GM12878 (cell line): Measurements from ENCODE around the gene MPC1L.
"Not testable (repeated sequence)": the region's sequence is repeated elsewhere in the genome, so short reads cannot be mapped to it uniquely, and the experiment has no call there.

Experiments
- EED ChIP-seq: sonication (generic); IDR thresholded peaks from 2 replicates; pipeline ENCODE4 v1.6.1; 2016; ENCODE audit warnings: antibody characterized with exemption, low read depth
- FOXM1 ChIP-seq: IDR thresholded peaks from 2 replicates; pipeline ENCODE4 v1.6.1; 2012; ENCODE audit warnings: low read depth, mild to moderate bottlenecking, inconsistent platforms, low read length, moderate library complexity
- GABPA ChIP-seq: IDR thresholded peaks from 2 replicates; pipeline ENCODE4 v1.6.1; 2014; ENCODE audit warnings: antibody characterized with exemption, low read depth, mild to moderate bottlenecking, inconsistent platforms
- HCFC1 ChIP-seq: fragments of 150-350 bp; IDR thresholded peaks from 2 replicates; pipeline ENCODE4 v1.6.1; 2014; ENCODE audit warnings: low read length
- HDGF ChIP-seq: fragments of 450-650 bp; IDR thresholded peaks from 2 replicates; pipeline ENCODE4 v1.6.1; 2016; ENCODE audit warnings: antibody characterized with exemption
- IRF4 ChIP-seq: IDR thresholded peaks from 2 replicates; pipeline ENCODE4 v1.6.1; 2011; ENCODE audit warnings: low read depth, low read length
- SUZ12 ChIP-seq: fragments of 200-600 bp; sonication (generic); IDR thresholded peaks from one replicate; pipeline ENCODE4 v1.6.1; 2018; ENCODE audit warnings: antibody characterized with exemption, mild to moderate bottlenecking; ENCODE audit not compliant: unreplicated experiment
- TCF12 ChIP-seq: IDR thresholded peaks from 2 replicates; pipeline ENCODE4 v1.6.1; 2011; ENCODE audit warnings: low read depth, mild to moderate bottlenecking, low read length
- TF ChIP-seq, protein P1 (sequence below): fragments of 450-650 bp; IDR thresholded peaks from 2 replicates; pipeline ENCODE4 v1.6.1; 2018; ENCODE audit warnings: mild to moderate bottlenecking, low read depth, moderate library complexity; ENCODE audit not compliant: partially characterized antibody
- TF ChIP-seq, protein P2 (sequence below): IDR thresholded peaks from 2 replicates; pipeline ENCODE4 v1.6.1; 2011; ENCODE audit warnings: mild to moderate bottlenecking, low read depth, low read length, moderate library complexity; ENCODE audit not compliant: insufficient replicate concordance
- TF ChIP-seq, protein P3 (sequence below), 3 experiments: IDR thresholded peaks in 2 of 3; conservative IDR thresholded peaks in 1 of 3; 2 replicates each; pipeline ENCODE4 v1.5.1; 2011; ENCODE audit warnings: low read depth in 3 of 3, low read length in 3 of 3, mild to moderate bottlenecking in 3 of 3, control low read depth in 2 of 3, moderate library complexity in 2 of 3, inconsistent platforms in 1 of 3, mixed read lengths in 1 of 3; ENCODE audit not compliant: control insufficient read depth in 2 of 3, insufficient read depth in 1 of 3; ENCODE audit errors: extremely low read depth in 1 of 3
- TF ChIP-seq, protein P4 (sequence below): IDR thresholded peaks from 2 replicates; pipeline ENCODE4 v1.6.1; 2012; ENCODE audit warnings: low read depth, low read length, improper control_type of control experiment
- TF ChIP-seq, protein P5 (sequence below): fragments of 150-350 bp; IDR thresholded peaks from 2 replicates; pipeline ENCODE4 v1.6.1; 2014; ENCODE audit warnings: mild to moderate bottlenecking, low read depth, low read length
- TF ChIP-seq, protein P6 (sequence below): IDR thresholded peaks from 2 replicates; pipeline ENCODE4 v1.6.1; 2012; ENCODE audit warnings: low read depth, low read length, improper control_type of control experiment

DNA sequence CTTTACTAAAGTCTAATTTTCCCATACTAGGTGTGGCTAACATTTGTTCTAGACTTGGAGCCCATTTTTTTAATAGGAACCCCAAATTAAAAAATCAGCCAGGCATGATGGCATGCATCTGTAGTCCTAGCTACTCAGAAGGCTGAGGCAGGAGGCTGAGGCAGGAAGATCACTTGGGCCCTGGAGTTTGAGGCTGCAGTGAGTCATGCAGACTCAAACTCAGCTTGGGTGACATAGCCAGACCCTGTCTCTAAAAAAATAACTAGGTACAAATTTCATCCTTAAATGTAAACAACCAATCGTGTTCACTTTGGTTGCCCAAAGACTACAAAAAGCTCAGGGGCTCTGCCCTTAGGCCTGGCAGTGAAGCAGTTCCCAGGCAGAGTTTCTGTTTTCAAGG is 35.6 kb upstream of the MPC1L start:
- TF ChIP-seq HDGF, IRF4, TCF12, EED, GABPA, SUZ12, HCFC1, FOXM1: not testable (repeated sequence)
- TF ChIP-seq, protein P1, sequence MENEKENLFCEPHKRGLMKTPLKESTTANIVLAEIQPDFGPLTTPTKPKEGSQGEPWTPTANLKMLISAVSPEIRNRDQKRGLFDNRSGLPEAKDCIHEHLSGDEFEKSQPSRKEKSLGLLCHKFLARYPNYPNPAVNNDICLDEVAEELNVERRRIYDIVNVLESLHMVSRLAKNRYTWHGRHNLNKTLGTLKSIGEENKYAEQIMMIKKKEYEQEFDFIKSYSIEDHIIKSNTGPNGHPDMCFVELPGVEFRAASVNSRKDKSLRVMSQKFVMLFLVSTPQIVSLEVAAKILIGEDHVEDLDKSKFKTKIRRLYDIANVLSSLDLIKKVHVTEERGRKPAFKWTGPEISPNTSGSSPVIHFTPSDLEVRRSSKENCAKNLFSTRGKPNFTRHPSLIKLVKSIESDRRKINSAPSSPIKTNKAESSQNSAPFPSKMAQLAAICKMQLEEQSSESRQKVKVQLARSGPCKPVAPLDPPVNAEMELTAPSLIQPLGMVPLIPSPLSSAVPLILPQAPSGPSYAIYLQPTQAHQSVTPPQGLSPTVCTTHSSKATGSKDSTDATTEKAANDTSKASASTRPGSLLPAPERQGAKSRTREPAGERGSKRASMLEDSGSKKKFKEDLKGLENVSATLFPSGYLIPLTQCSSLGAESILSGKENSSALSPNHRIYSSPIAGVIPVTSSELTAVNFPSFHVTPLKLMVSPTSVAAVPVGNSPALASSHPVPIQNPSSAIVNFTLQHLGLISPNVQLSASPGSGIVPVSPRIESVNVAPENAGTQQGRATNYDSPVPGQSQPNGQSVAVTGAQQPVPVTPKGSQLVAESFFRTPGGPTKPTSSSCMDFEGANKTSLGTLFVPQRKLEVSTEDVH: not testable (repeated sequence)
- TF ChIP-seq, protein P2, sequence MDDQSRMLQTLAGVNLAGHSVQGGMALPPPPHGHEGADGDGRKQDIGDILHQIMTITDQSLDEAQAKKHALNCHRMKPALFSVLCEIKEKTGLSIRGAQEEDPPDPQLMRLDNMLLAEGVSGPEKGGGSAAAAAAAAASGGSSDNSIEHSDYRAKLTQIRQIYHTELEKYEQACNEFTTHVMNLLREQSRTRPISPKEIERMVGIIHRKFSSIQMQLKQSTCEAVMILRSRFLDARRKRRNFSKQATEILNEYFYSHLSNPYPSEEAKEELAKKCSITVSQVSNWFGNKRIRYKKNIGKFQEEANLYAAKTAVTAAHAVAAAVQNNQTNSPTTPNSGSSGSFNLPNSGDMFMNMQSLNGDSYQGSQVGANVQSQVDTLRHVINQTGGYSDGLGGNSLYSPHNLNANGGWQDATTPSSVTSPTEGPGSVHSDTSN: not testable (repeated sequence)
- TF ChIP-seq, protein P3, sequence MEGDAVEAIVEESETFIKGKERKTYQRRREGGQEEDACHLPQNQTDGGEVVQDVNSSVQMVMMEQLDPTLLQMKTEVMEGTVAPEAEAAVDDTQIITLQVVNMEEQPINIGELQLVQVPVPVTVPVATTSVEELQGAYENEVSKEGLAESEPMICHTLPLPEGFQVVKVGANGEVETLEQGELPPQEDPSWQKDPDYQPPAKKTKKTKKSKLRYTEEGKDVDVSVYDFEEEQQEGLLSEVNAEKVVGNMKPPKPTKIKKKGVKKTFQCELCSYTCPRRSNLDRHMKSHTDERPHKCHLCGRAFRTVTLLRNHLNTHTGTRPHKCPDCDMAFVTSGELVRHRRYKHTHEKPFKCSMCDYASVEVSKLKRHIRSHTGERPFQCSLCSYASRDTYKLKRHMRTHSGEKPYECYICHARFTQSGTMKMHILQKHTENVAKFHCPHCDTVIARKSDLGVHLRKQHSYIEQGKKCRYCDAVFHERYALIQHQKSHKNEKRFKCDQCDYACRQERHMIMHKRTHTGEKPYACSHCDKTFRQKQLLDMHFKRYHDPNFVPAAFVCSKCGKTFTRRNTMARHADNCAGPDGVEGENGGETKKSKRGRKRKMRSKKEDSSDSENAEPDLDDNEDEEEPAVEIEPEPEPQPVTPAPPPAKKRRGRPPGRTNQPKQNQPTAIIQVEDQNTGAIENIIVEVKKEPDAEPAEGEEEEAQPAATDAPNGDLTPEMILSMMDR (IDR thresholded peaks at IDR 0.05 in 2 of 3, conservative IDR thresholded peaks at IDR 0.05 in 1 of 3; ENCODE audit: control insufficient read depth in 2 of 3, extremely low read depth in 1 of 3, insufficient read depth in 1 of 3, low read depth in 3 of 3, low read length in 3 of 3): not testable (repeated sequence)
- TF ChIP-seq, protein P4, sequence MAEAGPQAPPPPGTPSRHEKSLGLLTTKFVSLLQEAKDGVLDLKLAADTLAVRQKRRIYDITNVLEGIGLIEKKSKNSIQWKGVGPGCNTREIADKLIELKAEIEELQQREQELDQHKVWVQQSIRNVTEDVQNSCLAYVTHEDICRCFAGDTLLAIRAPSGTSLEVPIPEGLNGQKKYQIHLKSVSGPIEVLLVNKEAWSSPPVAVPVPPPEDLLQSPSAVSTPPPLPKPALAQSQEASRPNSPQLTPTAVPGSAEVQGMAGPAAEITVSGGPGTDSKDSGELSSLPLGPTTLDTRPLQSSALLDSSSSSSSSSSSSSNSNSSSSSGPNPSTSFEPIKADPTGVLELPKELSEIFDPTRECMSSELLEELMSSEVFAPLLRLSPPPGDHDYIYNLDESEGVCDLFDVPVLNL: not testable (repeated sequence)
- TF ChIP-seq, protein P5, sequence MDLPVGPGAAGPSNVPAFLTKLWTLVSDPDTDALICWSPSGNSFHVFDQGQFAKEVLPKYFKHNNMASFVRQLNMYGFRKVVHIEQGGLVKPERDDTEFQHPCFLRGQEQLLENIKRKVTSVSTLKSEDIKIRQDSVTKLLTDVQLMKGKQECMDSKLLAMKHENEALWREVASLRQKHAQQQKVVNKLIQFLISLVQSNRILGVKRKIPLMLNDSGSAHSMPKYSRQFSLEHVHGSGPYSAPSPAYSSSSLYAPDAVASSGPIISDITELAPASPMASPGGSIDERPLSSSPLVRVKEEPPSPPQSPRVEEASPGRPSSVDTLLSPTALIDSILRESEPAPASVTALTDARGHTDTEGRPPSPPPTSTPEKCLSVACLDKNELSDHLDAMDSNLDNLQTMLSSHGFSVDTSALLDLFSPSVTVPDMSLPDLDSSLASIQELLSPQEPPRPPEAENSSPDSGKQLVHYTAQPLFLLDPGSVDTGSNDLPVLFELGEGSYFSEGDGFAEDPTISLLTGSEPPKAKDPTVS: not testable (repeated sequence)
- TF ChIP-seq, protein P6, sequence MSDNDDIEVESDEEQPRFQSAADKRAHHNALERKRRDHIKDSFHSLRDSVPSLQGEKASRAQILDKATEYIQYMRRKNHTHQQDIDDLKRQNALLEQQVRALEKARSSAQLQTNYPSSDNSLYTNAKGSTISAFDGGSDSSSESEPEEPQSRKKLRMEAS: not testable (repeated sequence)
